Adrenal gland (tissue), 12 donors: ENCODE results near the gene OR4D2. TPM values are rescaled to one million over a fixed set of nuclear protein-coding genes. Genes with fewer than 3 reads are reported as not detected.

ENCODE experiments used
- DNase-seq, 7 donors: peaks; one replicate each; pipeline ENCODE4 v3.0.0-alpha.2; 2019 to 2020
- H3K27ac ChIP-seq, 5 donors: fragments of 200-600 bp; sonication (generic) in 4 of 5; 1 replicate in 3 of 5; 2 replicates in 2 of 5; pipeline versions ENCODE4 v1.5.1 to v1.8.0; 2016 to 2020; ENCODE audit warnings: mild to moderate bottlenecking in 1 of 5
- H3K27me3 ChIP-seq: fragments of 200-600 bp; 2 replicates; pipeline ENCODE4 v1.8.0; 2021
- H3K36me3 ChIP-seq, 2 donors: fragments of 200-600 bp; replicated peaks in 1 of 2; 1 replicate in 1 of 2; 2 replicates in 1 of 2; pipeline versions ENCODE4 v1.5.1 to v1.8.0; 2018 to 2022
- H3K4me1 ChIP-seq, 2 donors: fragments of 200-600 bp; replicated peaks in 1 of 2; 1 replicate in 1 of 2; 2 replicates in 1 of 2; pipeline versions ENCODE4 v1.5.1 to v1.8.0; 2018 to 2021
- H3K4me3 ChIP-seq, 4 donors: fragments of 200-600 bp; sonication (generic) in 3 of 4; one replicate each; pipeline ENCODE4 v1.5.1; 2016 to 2018
- H3K9me3 ChIP-seq, 3 donors: fragments of 200-600 bp; sonication (generic) in 1 of 3; replicated peaks in 1 of 3; 1 replicate in 2 of 3; 2 replicates in 1 of 3; pipeline versions ENCODE4 v1.5.1 to v1.8.0; 2016 to 2021
- CTCF ChIP-seq, 6 experiments: fragments of 450-650 bp in 4 of 6; fragments of 200-600 bp in 2 of 6; sonication (generic) in 1 of 6; IDR thresholded peaks; 1 replicate in 5 of 6; 2 replicates in 1 of 6; pipeline versions ENCODE4 v1.5.1 to v1.8.0; 2016 to 2021; ENCODE audit warnings: antibody characterized with exemption in 6 of 6, mild to moderate bottlenecking in 2 of 6, moderate library complexity in 1 of 6
- POLR2A ChIP-seq, 2 donors: fragments of 450-650 bp; IDR thresholded peaks; one replicate each; pipeline ENCODE4 v1.6.1; 2017; ENCODE audit warnings: antibody characterized with exemption in 2 of 2, mild to moderate bottlenecking in 2 of 2, moderate library complexity in 1 of 2
- WGBS, 4 donors: extraction: QIAGEN DNeasy Blood & Tissue Kit in 2 of 4; methylation state at CpG; one replicate each; pipeline versions ENCODE4 v1.1.5 to v1.1.7; 2013 to 2017; 5-methylcytosine and 5-hydroxymethylcytosine counted together
- intact Hi-C, 2 donors: fragments of 100-400 bp; cut with DNase I; formaldehyde crosslinking; loops; one replicate each; pipeline versions ENCODE4 v1.14.1 to v1.15.0; 2022 to 2023
- polyA plus RNA-seq, 3 donors: library from polyadenylated mRNA; stranded (reverse); fragments of 200-250 nt in 2 of 3; fragments of 350-450 nt in 1 of 3; fragmentation: Illumina TruSeq in 1 of 3; extraction: RNeasy Lipid Tissue Mini Kit (QIAGEN cat#74804) in 1 of 3; gene quantifications; one replicate each; pipeline ENCODE4 v1.2.3, GENCODE V29; 2013 to 2014
- total RNA-seq, 9 donors: library from RNA; depleted of rRNA in 4 of 9; stranded (reverse); fragments of >200 nt in 4 of 9; fragments of 120-200 nt in 1 of 9; fragmentation: NEBNext Ultra II Directional in 1 of 9; extraction: Animal tissue kit (Norgen Biotek cat#: 25700) in 1 of 9; gene quantifications; one replicate each; pipeline versions ENCODE4 v1.1.0 to v1.2.4, GENCODE V29; 2013 to 2023
- donor health status: healthy with polysubstance abuse.
- donor health status: Bipolar disorder and iron deficiency.
- donor health status: DM: yes; HTN: yes; CAD: no.
- donor health status: DM: no; HTN: no; CAD: no.
- donor health status: DM: no; HTN: no; CAD: no.
- donor health status: DM: yes; HTN: yes; CAD: no.

OR4D2 gene
- total and polyA plus RNA-seq, 12 donors = not detected

- Histone ChIP-seq H3K27ac (no peak overlapping the region), H3K9me3 (no peaks in the 10 kb centered on the region), H3K36me3 (no peaks in the 10 kb centered on the region), H3K27me3 (peaks cover 37% of the 10 kb centered on the region), H3K4me3 (no peak overlapping the region), H3K4me1 (peaks cover 0 to 8% of the 10 kb centered on the region in 2 donors)
- intact Hi-C loops = no loop called here
- TF ChIP-seq POLR2A (IDR thresholded peaks at IDR 0.05) = no peak
- no peak for TF ChIP-seq CTCF (IDR thresholded peaks at IDR 0.05)
- no peak for DNase-seq
- WGBS, 4 donors = 60 to 72% (median 64%) methylated on average over 3 of the region's 3 CpGs
Measured at GRCh38 chr17:58161566-58161965, 5.2 kb upstream of the OR4D2 start.

GRCh38 chr17:58165981-58166380, 801 bp upstream of the OR4D2 start:
- Histone ChIP-seq H3K36me3 (no peaks in the 10 kb centered on the region), H3K9me3 (no peaks in the 10 kb centered on the region), H3K27ac (no peak overlapping the region), H3K4me1 (no peaks in the 10 kb centered on the region), H3K27me3 (peaks cover 23% of the 10 kb centered on the region), H3K4me3 (no peak overlapping the region)
- TF ChIP-seq POLR2A (IDR thresholded peaks at IDR 0.05) = no peak
- no peak for TF ChIP-seq CTCF (IDR thresholded peaks at IDR 0.05)
- intact Hi-C loops = no loop called here
- 5 to 21% (median 12%) methylated on average over 2 of the region's 2 CpGs for WGBS, 4 donors
- DNase-seq = no peak

- no peak for DNase-seq
- H3K4me3 ChIP-seq = no peak overlapping the region
- intact Hi-C loops = no loop called here
- H3K27ac ChIP-seq = no peak overlapping the region
- TF ChIP-seq CTCF (IDR thresholded peaks at IDR 0.05) (no peak), POLR2A (IDR thresholded peaks at IDR 0.05) (no peak)
- no peaks in the 10 kb centered on the region for H3K9me3 ChIP-seq
- no peaks in the 10 kb centered on the region for H3K4me1 ChIP-seq
- WGBS, 4 donors = 43 to 52% (median 51%) methylated on average over 4 of the region's 4 CpGs
- H3K27me3 ChIP-seq = peaks cover 18% of the 10 kb centered on the region
- H3K36me3 ChIP-seq = no peaks in the 10 kb centered on the region
Measured at GRCh38 chr17:58170622-58171021, 3.8 kb downstream of the OR4D2 start.

GRCh38 chr17:58172369-58173071, 5.7 kb downstream of the OR4D2 start:
- H3K27me3 ChIP-seq = peaks cover 15% of the 10 kb centered on the region
- H3K27ac ChIP-seq = no peak overlapping the region
- 20 to 40% (median 32%) methylated on average over 2 of the region's 2 CpGs for WGBS, 4 donors
- no peaks in the 10 kb centered on the region for H3K9me3 ChIP-seq
- TF ChIP-seq POLR2A (IDR thresholded peaks at IDR 0.05) (no peak), CTCF (IDR thresholded peaks at IDR 0.05) (peak in 4 of 6 experiments; percentile 10 to 25 (median 20))
- peak in 1 of 7 donors; percentile 4 for DNase-seq
- H3K4me1 ChIP-seq = no peaks in the 10 kb centered on the region
- no peak overlapping the region for H3K4me3 ChIP-seq
- no peaks in the 10 kb centered on the region for H3K36me3 ChIP-seq
- intact Hi-C loops = no loop called here
